GM23338 (cell line): ENCODE data around the gene MIEN1. TPM values are rescaled to one million over a fixed set of nuclear protein-coding genes. Genes with fewer than 3 reads are reported as not detected.

Experiments
- ATAC-seq: fragments of 200-7000 bp; cut with Tn5 transposase; 3 replicates; pipeline ENCODE4 v1.9.1; 2020
- DNase-seq: peaks from one replicate; pipeline ENCODE4 v3.0.0-alpha.2; 2015; ENCODE audit warnings: low spot score
- H2AFZ ChIP-seq: fragments of 200-600 bp; sonication (generic); 2 replicates; pipeline ENCODE4 v1.8.0; 2016; ENCODE audit warnings: antibody characterized with exemption, mild to moderate bottlenecking, moderate library complexity
- H3F3A ChIP-seq: fragments of 200-600 bp; sonication (generic); replicated peaks from 2 replicates; pipeline ENCODE4 v1.8.0; 2017; ENCODE audit warnings: antibody characterized with exemption, mixed run types, low read depth
- H3K27ac ChIP-seq: fragments of 200-600 bp; sonication (generic); 2 replicates; pipeline ENCODE4 v1.6.1; 2016; ENCODE audit warnings: low read depth
- H3K27me3 ChIP-seq: fragments of 200-600 bp; sonication (generic); 2 replicates; pipeline ENCODE4 v1.8.0; 2016; ENCODE audit warnings: mild to moderate bottlenecking, mixed run types, moderate library complexity; ENCODE audit not compliant: insufficient read depth
- H3K36me3 ChIP-seq: fragments of 200-600 bp; sonication (generic); 2 replicates; pipeline ENCODE4 v1.8.0; 2016; ENCODE audit warnings: mild to moderate bottlenecking; ENCODE audit not compliant: insufficient read depth
- H3K4me1 ChIP-seq: fragments of 200-600 bp; sonication (generic); 2 replicates; pipeline ENCODE4 v1.8.0; 2016; ENCODE audit warnings: mild to moderate bottlenecking, moderate library complexity; ENCODE audit not compliant: insufficient read depth
- H3K4me2 ChIP-seq: fragments of 200-600 bp; sonication (generic); 2 replicates; pipeline ENCODE4 v1.7.1; 2017; ENCODE audit warnings: mixed run types
- H3K4me3 ChIP-seq: fragments of 200-600 bp; sonication (generic); 2 replicates; pipeline ENCODE4 v1.6.1; 2016; ENCODE audit warnings: mixed run types
- H3K79me2 ChIP-seq: fragments of 200-600 bp; sonication (generic); replicated peaks from 2 replicates; pipeline ENCODE4 v1.8.0; 2017; ENCODE audit warnings: mild to moderate bottlenecking; ENCODE audit not compliant: insufficient read depth
- H3K9me2 ChIP-seq: fragments of 200-600 bp; sonication (generic); 2 replicates; pipeline ENCODE4 v1.8.0; 2017; ENCODE audit not compliant: insufficient read depth
- H4K20me1 ChIP-seq: fragments of 200-600 bp; sonication (generic); replicated peaks from 2 replicates; pipeline ENCODE4 v1.8.0; 2017; ENCODE audit warnings: mild to moderate bottlenecking; ENCODE audit not compliant: insufficient read depth
- H3K27ac Mint-ChIP-seq: 2 replicates; pipeline ENCODE4 v1.8.0; 2020; ENCODE audit warnings: inconsistent platforms, mild to moderate bottlenecking, moderate library complexity, mixed read lengths
- H3K27me3 Mint-ChIP-seq: 3 replicates; pipeline ENCODE4 v1.8.0; 2022; ENCODE audit warnings: low read depth, mild to moderate bottlenecking, moderate library complexity, mixed read lengths, inconsistent platforms; ENCODE audit not compliant: insufficient read depth, poor library complexity
- H3K36me3 Mint-ChIP-seq: 3 replicates; pipeline ENCODE4 v1.8.0; 2021; ENCODE audit warnings: low read depth, mild to moderate bottlenecking, inconsistent platforms, moderate library complexity, mixed read lengths
- H3K4me1 Mint-ChIP-seq: 3 replicates; pipeline ENCODE4 v1.8.0; 2020; ENCODE audit warnings: mild to moderate bottlenecking, inconsistent platforms, mixed read lengths
- H3K4me3 Mint-ChIP-seq: 3 replicates; pipeline ENCODE4 v1.8.0; 2021; ENCODE audit warnings: moderate library complexity, mild to moderate bottlenecking, inconsistent platforms, mixed read lengths
- H3K9me3 Mint-ChIP-seq: 3 replicates; pipeline ENCODE4 v1.8.0; 2020; ENCODE audit warnings: moderate library complexity, mild to moderate bottlenecking, inconsistent platforms, mixed read lengths
- CREB1 ChIP-seq: fragments of 250-450 bp; sonication (Bioruptor Pico); IDR thresholded peaks from 2 replicates; pipeline ENCODE4 v1.5.0; 2020; ENCODE audit warnings: low read depth, mild to moderate bottlenecking, moderate library complexity
- CTCF ChIP-seq, 2 experiments: fragments of 200-600 bp in 1 of 2; sonication (generic) in 1 of 2; conservative IDR thresholded peaks; 2 replicates each; pipeline versions ENCODE4 v1.5.1 to v1.6.1; 2016 to 2017; ENCODE audit warnings: antibody characterized with exemption in 2 of 2, low read depth in 2 of 2, mild to moderate bottlenecking in 2 of 2, moderate library complexity in 1 of 2
- ETS1 ChIP-seq: IDR thresholded peaks from 2 replicates; pipeline ENCODE4 v1.6.1; 2016; ENCODE audit warnings: antibody characterized with exemption
- EZH2 ChIP-seq: fragments of 200-600 bp; sonication (generic); IDR thresholded peaks from one replicate; pipeline ENCODE4 v1.8.0; 2017; ENCODE audit warnings: antibody characterized with exemption, mild to moderate bottlenecking, low read depth; ENCODE audit not compliant: unreplicated experiment
- EZH2phosphoT487 ChIP-seq: fragments of 200-600 bp; sonication (generic); IDR thresholded peaks from one replicate; pipeline ENCODE4 v1.8.1; 2018; ENCODE audit warnings: antibody characterized with exemption; ENCODE audit not compliant: unreplicated experiment
- JUNB ChIP-seq: IDR thresholded peaks from one replicate; pipeline ENCODE4 v1.6.1; 2016; ENCODE audit warnings: antibody characterized with exemption; ENCODE audit not compliant: unreplicated experiment
- NANOG ChIP-seq: IDR thresholded peaks from 2 replicates; pipeline ENCODE4 v1.6.1; 2016; ENCODE audit warnings: antibody characterized with exemption, borderline replicate concordance
- POLR2AphosphoS5 ChIP-seq: IDR thresholded peaks from 2 replicates; pipeline ENCODE4 v1.6.1; 2016; ENCODE audit warnings: antibody characterized with exemption, low read depth
- REST ChIP-seq: IDR thresholded peaks from one replicate; pipeline ENCODE4 v1.6.1; 2018; ENCODE audit warnings: antibody characterized with exemption; ENCODE audit not compliant: unreplicated experiment
- STAT1 ChIP-seq: IDR thresholded peaks from one replicate; pipeline ENCODE4 v1.6.1; 2016; ENCODE audit warnings: antibody characterized with exemption; ENCODE audit not compliant: unreplicated experiment
- ZNF114 ChIP-seq: fragments of 250-450 bp; sonication (Bioruptor Pico); IDR thresholded peaks from 2 replicates; pipeline ENCODE4 v1.5.0; 2020; ENCODE audit warnings: mild to moderate bottlenecking, moderate library complexity
- ZNF331 ChIP-seq: fragments of 250-450 bp; sonication (Bioruptor Pico); IDR thresholded peaks from 2 replicates; pipeline ENCODE4 v1.5.0; 2020; ENCODE audit warnings: low read depth, mild to moderate bottlenecking, moderate library complexity
- ZNF462 ChIP-seq: fragments of 250-450 bp; sonication (Bioruptor Pico); IDR thresholded peaks from 2 replicates; pipeline ENCODE4 v1.5.0; 2020; ENCODE audit warnings: mild to moderate bottlenecking, moderate library complexity
- polyA plus RNA-seq: library from polyadenylated mRNA; unstranded; fragments of >200 nt; fragmentation: Nextera tagmentation; extraction: Ambion mirVana; gene quantifications from 2 replicates; pipeline ENCODE4 v1.2.1, GENCODE V29; 2016
- total RNA-seq: library from RNA; depleted of rRNA; stranded (reverse); fragments of >200 nt; shearing (Covaris generic); gene quantifications from 2 replicates; pipeline ENCODE4 v1.2.3, GENCODE V29; 2014

MIEN1 gene
- total and polyA plus RNA-seq, 2 experiments from 2014 or later, result 37.1 to 91.8 TPM

GRCh38 chr17:39757931-39758873 lies 27.9 kb upstream of the MIEN1 start:
- H3K4me3 Mint-ChIP-seq, result no peak overlapping the region

More at GRCh38 chr17:39757931-39758873, 27.9 kb upstream of the MIEN1 start:
- peak overlapping the region; percentile 28; the same call in 1 of the 2 replicates for H2AFZ ChIP-seq
- Mint-ChIP-seq H3K4me1 (peaks cover 25% of the 10 kb centered on the region), H3K9me3 (no peaks in the 10 kb centered on the region), H3K36me3 (no peaks in the 10 kb centered on the region), H3K27me3 (peaks cover 32% of the 10 kb centered on the region), H3K27ac (no peak overlapping the region)
- peaks cover 13% of the 10 kb centered on the region; the same call in 1 of the 2 replicates for H3K4me1 ChIP-seq
- H3F3A ChIP-seq, result peaks cover 8% of the 10 kb centered on the region
- H4K20me1 ChIP-seq, result no peaks in the 10 kb centered on the region
- no peaks in the 10 kb centered on the region for H3K79me2 ChIP-seq
- no peak overlapping the region for H3K4me2 ChIP-seq
- H3K36me3 ChIP-seq, result no peaks in the 10 kb centered on the region
- peaks cover 11% of the 10 kb centered on the region for H3K27me3 ChIP-seq
- no peaks in the 10 kb centered on the region for H3K9me2 ChIP-seq
- H3K27ac ChIP-seq, result no peak overlapping the region
- no peak for TF ChIP-seq ZNF331 (CRISPR knock-in tag)
- TF ChIP-seq ZNF114 (CRISPR knock-in tag), result no peak
- TF ChIP-seq ZNF462 (CRISPR knock-in tag), result no peak
- no peak for TF ChIP-seq JUNB
- TF ChIP-seq CTCF (conservative IDR thresholded peaks at IDR 0.05; ENCODE audit: low read depth in 2 of 2), result no peak
- TF ChIP-seq POLR2AphosphoS5, result no peak
- TF ChIP-seq CREB1 (CRISPR knock-in tag), result no peak
- no peak for TF ChIP-seq EZH2
- TF ChIP-seq EZH2phosphoT487, result no peak
- TF ChIP-seq ETS1, result no peak
- no peak for TF ChIP-seq NANOG
- no peak for TF ChIP-seq STAT1
- TF ChIP-seq REST, result no peak
- no peak overlapping the region for H3K4me3 ChIP-seq
- ATAC-seq, result no peak
- DNase-seq, result no peak
